Activated gamma-delta T cell treated with anti-CD3 and anti-CD28 coated beads, Interleukin-2, amount 50 U/mL, for 16 hours (primary cell): Measurements from ENCODE around the gene VAV3.

Source experiments
- DNase-seq: peaks from one replicate; pipeline ENCODE4 v3.0.0-alpha.2; 2020; ENCODE audit warnings: low read depth

VAV3 gene

GRCh38 chr1:107575226-107575625 lies 389.8 kb downstream of the VAV3 start:
- no peak for DNase-seq

GRCh38 chr1:107574044-107574443 lies 390.9 kb downstream of the VAV3 start:
- DNase-seq = no peak

- DNase-seq = no peak
Measured at GRCh38 chr1:107572674-107573211, 392.2 kb downstream of the VAV3 start.

- DNase-seq = no peak
Measured at GRCh38 chr1:107570768-107571167, 394.2 kb downstream of the VAV3 start.

- no peak for DNase-seq
Measured at GRCh38 chr1:107563441-107563840, 401.5 kb downstream of the VAV3 start.

GRCh38 chr1:107559881-107560280 lies 405.1 kb downstream of the VAV3 start:
- DNase-seq = no peak

- DNase-seq = no peak
Measured at GRCh38 chr1:107557095-107557494, 407.9 kb downstream of the VAV3 start.

GRCh38 chr1:107555578-107555977 lies 409.4 kb downstream of the VAV3 start:
- no peak for DNase-seq

- no peak for DNase-seq
Measured at GRCh38 chr1:107552781-107553180, 412.2 kb downstream of the VAV3 start.

GRCh38 chr1:107551456-107551855 lies 413.5 kb downstream of the VAV3 start:
- DNase-seq = no peak

GRCh38 chr1:107550358-107550757 lies 414.6 kb downstream of the VAV3 start:
- DNase-seq = no peak

GRCh38 chr1:107549152-107549810 lies 415.7 kb downstream of the VAV3 start:
- DNase-seq = no peak

- DNase-seq = no peak
Measured at GRCh38 chr1:107548276-107548675, 416.7 kb downstream of the VAV3 start.

GRCh38 chr1:107547363-107548155 lies 417.4 kb downstream of the VAV3 start:
- no peak for DNase-seq

- DNase-seq = no peak
Measured at GRCh38 chr1:107546576-107546975, 418.4 kb downstream of the VAV3 start.

- DNase-seq = no peak
Measured at GRCh38 chr1:107545879-107546278, 419.1 kb downstream of the VAV3 start.

- no peak for DNase-seq
Measured at GRCh38 chr1:107545056-107545577, 419.9 kb downstream of the VAV3 start.

- no peak for DNase-seq
Measured at GRCh38 chr1:107544285-107544684, 420.7 kb downstream of the VAV3 start.

GRCh38 chr1:107541412-107541811 lies 423.6 kb downstream of the VAV3 start:
- no peak for DNase-seq

- no peak for DNase-seq
Measured at GRCh38 chr1:107538502-107538901, 426.5 kb downstream of the VAV3 start.

GRCh38 chr1:107536266-107536665 lies 428.7 kb downstream of the VAV3 start:
- no peak for DNase-seq

- no peak for DNase-seq
Measured at GRCh38 chr1:107535091-107535490, 429.9 kb downstream of the VAV3 start.

GRCh38 chr1:107534632-107535031 lies 430.3 kb downstream of the VAV3 start:
- no peak for DNase-seq
